Measurements from ENCODE around the gene SLC28A3. TPM values are rescaled to one million over a fixed set of nuclear protein-coding genes. Genes with fewer than 3 reads are reported as not detected.

Gene SLC28A3
- total RNA-seq, 1 experiment from 2014 or later: not detected

DNA sequence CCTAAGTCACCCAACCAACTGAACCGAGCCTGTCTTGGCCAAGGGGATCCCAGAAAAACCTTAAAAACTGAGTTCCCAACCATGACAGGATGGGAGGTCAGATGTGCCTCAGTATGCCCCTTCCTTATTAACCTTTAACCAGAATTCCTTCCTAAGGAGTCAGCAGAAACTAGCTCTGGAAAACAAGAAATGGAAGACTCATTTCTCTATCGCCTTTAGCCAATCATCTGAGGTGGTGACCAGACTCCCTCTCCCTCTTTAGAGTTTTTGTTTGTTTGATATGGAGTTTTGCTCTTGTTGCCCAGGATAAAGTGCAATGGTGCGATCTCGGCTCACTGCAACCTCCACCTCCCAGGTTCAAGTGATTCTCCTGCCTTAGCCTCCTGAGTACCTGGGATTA, 37.5 kb downstream of the SLC28A3 start:
- no peak for DNase-seq (ENCODE audit: extremely low read depth, low read depth)

- no peak for DNase-seq (ENCODE audit: extremely low read depth, low read depth)
These were observed 38.7 kb downstream of the SLC28A3 start for GRCh38 chr9:84301851-84302250.

DNA sequence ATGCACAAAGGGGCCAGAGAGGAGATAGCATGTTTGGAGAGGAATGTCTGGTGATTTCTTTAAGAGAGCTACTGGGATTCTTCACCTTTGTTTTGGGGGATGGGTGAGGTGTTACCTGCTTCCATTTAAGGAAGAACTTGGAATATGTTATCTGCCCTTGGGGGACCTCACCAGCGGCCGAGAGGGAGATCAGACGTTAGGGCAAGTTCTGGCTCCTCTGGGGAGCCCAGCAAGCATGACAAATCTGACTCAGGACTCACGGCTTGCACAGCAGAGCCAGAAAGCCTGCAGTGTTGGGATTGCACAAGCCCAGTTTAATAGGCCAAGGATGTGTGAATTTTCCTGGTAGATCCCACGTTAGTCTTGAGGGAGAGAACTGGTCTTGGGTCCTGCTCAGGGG, 40.3 kb downstream of the SLC28A3 start:
- no peak for DNase-seq (ENCODE audit: extremely low read depth, low read depth)

- DNase-seq (ENCODE audit: extremely low read depth, low read depth): no peak
These were observed 43.3 kb downstream of the SLC28A3 start for GRCh38 chr9:84297162-84297821.

GRCh38 chr9:84296146-84296843, 44.3 kb downstream of the SLC28A3 start:
- no peak for DNase-seq (ENCODE audit: extremely low read depth, low read depth)

DNA sequence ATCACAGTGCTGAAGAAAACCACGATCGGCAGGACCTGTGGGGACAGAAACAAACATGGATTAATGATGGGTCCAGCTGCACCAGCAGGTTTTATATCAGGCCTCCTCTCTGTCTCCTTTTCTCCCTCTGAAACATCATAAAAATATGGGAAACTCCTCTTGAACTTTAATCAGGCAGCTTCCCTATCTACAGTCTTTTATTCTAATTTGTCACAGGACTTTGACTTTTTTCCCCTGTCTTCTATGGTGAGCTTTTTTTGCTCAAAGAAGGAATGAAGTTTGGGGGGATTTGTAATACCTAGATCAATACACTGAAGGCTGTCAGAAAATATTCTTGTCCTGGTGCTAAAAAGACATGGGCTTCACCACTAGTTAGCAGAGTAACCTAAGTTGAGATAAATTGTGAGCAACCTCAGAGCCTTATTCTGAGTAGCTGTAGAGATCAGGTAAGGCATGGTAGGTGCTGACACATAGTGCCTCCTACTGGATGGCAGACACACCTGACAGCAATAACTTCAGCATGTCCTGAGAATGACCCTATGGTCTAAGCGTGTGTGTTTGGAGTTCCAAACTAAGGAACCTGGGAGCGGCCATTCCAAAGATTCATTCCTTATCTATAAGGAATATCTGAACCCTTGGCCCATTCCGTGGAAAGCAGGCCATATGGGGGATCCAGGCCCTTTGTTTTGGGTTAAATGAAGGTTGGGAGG, 46.2 kb downstream of the SLC28A3 start:
- DNase-seq (ENCODE audit: extremely low read depth, low read depth): no peak

GRCh38 chr9:84293001-84293798, 47.4 kb downstream of the SLC28A3 start:
- no peak for DNase-seq (ENCODE audit: extremely low read depth, low read depth)

GRCh38 chr9:84285381-84285780, 55.2 kb downstream of the SLC28A3 start:
- DNase-seq (ENCODE audit: extremely low read depth, low read depth): no peak

DNA sequence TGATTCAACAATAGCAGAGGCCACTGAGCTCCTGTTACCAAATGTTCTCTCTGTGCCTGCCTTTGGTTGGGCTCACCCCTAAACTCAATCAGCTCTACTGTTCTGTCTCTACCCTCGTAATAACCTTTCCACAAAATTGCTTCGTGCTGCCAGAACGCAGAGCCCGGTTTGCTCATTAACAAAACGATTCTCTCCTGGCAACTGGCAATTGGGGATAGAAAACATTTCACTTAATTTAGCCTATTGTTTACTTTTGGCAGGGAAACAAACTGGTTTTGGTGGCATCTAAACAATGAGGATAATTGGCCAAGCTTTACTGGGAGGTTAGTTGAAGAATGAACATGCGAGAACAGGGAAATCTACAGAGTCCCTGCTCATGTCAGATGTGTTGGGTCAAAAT, 56.6 kb downstream of the SLC28A3 start:
- no peak for DNase-seq (ENCODE audit: extremely low read depth, low read depth)

- no peak for DNase-seq (ENCODE audit: extremely low read depth, low read depth)
These were observed 62.4 kb downstream of the SLC28A3 start for GRCh38 chr9:84278130-84278529.

DNA sequence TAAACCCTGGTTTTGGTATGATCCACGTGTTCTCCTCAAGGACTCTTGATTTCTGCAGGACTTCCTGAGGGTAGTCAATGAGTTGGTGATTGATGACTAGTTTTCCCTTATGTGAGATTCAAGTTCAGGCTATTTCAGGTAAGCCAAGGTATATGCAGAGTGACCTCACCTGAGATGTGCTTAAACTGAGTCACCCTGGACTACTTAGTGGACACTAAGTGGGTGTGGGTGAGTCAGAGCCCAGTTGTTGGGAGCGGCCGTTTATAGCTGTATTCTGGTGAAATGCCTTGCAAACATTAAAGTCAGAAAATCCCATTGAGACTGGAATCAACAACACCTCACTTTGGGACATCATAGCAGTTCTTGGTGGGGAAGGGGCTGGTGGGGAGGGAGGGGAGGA, 62.9 kb downstream of the SLC28A3 start:
- no peak for DNase-seq (ENCODE audit: extremely low read depth, low read depth)

DNA sequence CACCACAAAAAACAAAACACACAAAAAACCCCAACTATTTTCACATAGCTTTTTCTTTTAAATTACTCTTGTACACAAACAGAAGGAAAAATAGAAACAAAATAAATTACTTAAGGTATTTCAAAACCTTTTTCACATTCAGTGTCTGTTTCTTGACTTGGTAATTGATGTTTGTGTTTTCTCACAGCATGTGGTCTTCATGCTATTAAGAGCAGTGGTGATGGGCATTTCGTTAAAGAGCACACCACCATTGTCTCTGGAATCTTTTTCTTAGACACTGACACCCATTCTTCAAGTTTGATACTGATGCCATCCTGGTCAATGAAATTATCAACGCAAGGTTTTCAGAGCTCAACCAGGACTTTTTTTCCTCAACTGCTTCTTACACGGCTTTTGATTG, 63.8 kb downstream of the SLC28A3 start:
- DNase-seq (ENCODE audit: extremely low read depth, low read depth): no peak

GRCh38 chr9:84271921-84272556, 68.5 kb downstream of the SLC28A3 start:
- no peak for DNase-seq (ENCODE audit: extremely low read depth, low read depth)

DNA sequence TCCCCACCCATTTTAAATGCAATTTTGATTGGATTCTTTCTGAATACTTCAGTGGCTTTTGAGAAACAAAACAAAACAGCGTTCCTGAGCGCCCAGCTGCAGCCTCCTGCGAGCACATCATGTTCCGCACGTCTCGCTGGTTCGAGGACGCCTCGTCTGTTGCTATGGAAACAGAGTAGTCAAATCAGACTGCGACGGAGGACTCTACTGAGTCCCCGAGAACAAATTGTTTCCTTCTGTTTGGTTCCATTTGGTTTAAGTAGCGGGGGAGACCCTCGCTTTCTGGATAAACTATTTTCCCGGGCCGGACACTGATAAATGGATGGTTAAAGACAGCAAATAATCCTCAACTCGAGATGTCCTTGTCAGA, 69.0 kb downstream of the SLC28A3 start:
- DNase-seq (ENCODE audit: extremely low read depth, low read depth): no peak

DNA sequence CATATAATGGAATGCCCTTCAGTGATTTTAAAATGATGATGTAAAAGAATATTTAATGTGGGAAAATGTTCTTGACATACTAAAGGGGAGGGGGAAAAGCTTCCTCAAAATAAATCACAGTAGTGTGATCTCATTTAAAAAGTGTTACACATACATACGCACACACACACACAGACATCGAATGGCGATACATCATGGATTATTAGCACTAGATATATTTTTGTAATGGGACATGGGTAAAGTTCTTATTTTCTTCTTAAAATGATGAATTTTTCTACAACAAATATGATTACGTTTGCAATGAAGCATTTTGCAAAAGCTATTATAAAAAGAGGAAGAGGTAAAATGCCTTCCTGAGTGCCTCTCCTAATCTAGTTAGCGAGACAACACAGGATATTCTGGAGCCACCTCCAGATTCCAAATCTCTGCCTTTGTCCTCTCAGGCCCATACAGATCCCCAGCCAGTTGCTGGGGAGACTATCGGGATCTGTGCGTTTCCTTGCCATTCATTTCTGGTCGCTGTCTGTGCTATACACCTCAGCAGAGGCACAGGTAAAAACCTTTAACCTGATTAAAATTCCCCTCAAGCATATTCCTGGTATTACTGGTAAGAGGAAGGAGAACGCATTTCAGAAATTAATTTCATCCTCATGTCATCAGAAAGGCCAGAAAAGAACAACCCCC, 69.6 kb downstream of the SLC28A3 start:
- no peak for DNase-seq (ENCODE audit: extremely low read depth, low read depth)

GRCh38 chr9:84266087-84266561, 74.4 kb downstream of the SLC28A3 start:
- DNase-seq (ENCODE audit: extremely low read depth, low read depth): no peak

- DNase-seq (ENCODE audit: extremely low read depth, low read depth): no peak
These were observed 76.1 kb downstream of the SLC28A3 start for GRCh38 chr9:84264307-84265029.

DNA sequence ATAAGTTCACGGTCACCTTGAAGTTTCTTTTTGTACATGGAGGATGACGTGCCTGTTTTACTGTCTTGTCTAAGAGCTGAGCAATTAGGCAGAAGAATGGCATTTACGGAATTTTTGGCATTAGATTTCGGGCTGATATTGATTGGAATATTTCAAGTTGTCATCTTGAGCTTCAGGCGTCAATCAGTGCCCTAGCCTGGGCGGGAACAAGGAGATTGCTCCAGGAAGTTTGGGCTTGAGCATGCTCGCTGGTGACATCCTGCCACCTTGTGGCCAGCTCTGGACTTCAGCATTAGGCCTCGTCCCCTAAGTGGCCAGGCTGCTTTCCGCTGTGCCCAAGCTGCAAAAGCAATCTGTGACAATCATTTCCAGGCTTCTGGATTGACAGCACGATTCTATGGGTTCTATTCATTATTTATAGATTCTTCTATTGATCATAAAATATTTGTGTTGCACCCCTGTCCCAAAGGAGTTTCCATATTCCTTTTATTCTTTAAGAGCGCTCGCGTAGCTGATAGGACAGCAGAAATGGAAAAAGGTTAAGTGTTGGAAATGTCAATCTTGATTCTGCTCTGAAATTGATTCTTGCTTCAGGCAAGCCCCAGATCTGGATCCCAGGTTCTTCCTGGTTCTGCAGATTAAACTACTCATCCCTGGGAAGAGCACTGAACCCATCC, 79.3 kb downstream of the SLC28A3 start:
- DNase-seq (ENCODE audit: extremely low read depth, low read depth): peak; percentile 74

- DNase-seq (ENCODE audit: extremely low read depth, low read depth): no peak
These were observed 82.2 kb downstream of the SLC28A3 start for GRCh38 chr9:84258371-84258770.

Measured in NCI-H460 (cell line).